Measurements from ENCODE around the gene SCAPER. TPM values are rescaled to one million over a fixed set of nuclear protein-coding genes. Genes with fewer than 3 reads are reported as not detected.

SCAPER gene
- total and polyA plus RNA-seq, 8 donors, result 3.0 to 23.8 (median 14.2) TPM

DNA sequence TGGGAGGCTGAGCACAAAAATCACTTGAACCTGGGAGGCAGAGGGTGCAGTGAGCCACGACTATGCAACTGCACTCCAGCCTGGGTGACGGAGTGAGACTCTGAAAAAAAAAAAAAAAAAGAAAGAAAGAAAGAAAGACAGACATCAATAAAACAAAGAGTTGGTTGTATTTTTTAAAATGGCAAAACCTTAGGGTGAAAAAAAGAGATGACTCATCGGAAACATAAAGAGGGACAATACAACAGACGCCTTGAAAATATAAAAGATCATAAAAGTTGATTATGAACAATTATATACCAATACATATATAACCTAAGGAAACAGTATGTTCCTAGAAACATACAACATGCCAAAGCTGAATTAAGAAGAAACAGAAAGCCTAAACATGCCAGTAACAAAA lies 92.8 kb downstream of the SCAPER start:
- 95 to 96% methylated on average over 4 of the region's 4 CpGs for WGBS, 2 donors
- Histone ChIP-seq H3K4me1 (no peaks in the 10 kb centered on the region), H3K4me3 (no peak overlapping the region), H3K9me3 (no peaks in the 10 kb centered on the region), H3K36me3 (no peaks in the 10 kb centered on the region), H3K27ac (no peak overlapping the region), H3K27me3 (no peaks in the 10 kb centered on the region)
- TF ChIP-seq, protein P1, sequence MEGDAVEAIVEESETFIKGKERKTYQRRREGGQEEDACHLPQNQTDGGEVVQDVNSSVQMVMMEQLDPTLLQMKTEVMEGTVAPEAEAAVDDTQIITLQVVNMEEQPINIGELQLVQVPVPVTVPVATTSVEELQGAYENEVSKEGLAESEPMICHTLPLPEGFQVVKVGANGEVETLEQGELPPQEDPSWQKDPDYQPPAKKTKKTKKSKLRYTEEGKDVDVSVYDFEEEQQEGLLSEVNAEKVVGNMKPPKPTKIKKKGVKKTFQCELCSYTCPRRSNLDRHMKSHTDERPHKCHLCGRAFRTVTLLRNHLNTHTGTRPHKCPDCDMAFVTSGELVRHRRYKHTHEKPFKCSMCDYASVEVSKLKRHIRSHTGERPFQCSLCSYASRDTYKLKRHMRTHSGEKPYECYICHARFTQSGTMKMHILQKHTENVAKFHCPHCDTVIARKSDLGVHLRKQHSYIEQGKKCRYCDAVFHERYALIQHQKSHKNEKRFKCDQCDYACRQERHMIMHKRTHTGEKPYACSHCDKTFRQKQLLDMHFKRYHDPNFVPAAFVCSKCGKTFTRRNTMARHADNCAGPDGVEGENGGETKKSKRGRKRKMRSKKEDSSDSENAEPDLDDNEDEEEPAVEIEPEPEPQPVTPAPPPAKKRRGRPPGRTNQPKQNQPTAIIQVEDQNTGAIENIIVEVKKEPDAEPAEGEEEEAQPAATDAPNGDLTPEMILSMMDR (IDR thresholded peaks at IDR 0.05), result no peak
- no peak for ATAC-seq
- intact Hi-C loops (cut with DNase I), result no loop called here
- DNase-seq, result no peak
- FAIRE-seq, result no peak

DNA sequence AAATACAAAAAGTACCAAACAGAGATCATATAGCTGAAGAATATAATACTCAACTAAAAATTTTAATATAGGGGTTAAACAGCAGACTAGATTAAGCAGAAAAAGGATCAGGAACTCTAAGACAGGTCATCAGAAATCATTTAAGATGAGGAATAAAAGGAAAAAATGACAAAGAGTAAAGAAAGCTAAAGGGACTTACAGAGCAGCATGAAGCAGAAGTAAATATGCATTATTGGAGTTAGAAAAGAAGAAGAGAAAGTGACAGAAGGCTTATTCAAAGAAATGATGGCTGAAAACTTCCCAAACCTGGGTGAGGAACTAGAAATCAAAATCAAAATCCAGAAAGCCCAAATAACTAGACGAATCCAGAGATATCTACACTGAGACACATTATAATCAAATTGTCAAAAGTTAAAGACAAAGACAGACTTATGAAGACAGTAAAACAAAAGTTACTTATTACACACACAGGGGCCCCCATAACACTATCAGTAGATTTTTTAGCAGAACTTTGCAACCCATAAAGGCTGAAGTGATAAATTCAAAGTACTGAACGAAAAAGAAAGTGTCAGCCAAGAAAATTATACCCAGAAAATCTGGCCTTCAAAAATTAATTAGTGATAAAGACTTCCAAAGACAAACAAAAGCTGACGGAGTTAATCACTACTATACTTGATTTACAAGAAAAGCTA lies 95.6 kb downstream of the SCAPER start:
- Histone ChIP-seq H3K4me1 (no peaks in the 10 kb centered on the region), H3K4me3 (no peak overlapping the region), H3K27me3 (no peaks in the 10 kb centered on the region), H3K27ac (no peak overlapping the region), H3K9me3 (no peaks in the 10 kb centered on the region), H3K36me3 (no peaks in the 10 kb centered on the region)
- no peak for FAIRE-seq
- intact Hi-C loops (cut with DNase I), result no loop called here
- 82 to 83% methylated on average over 3 of the region's 3 CpGs for WGBS, 2 donors
- ATAC-seq, result no peak
- DNase-seq, result no peak
- TF ChIP-seq, protein P1 (IDR thresholded peaks at IDR 0.05), result no peak

- DNase-seq (no peak), FAIRE-seq (no peak), ATAC-seq (no peak)
- no peak overlapping the region for H3K27ac ChIP-seq
- intact Hi-C loops (cut with DNase I), result no loop called here
- H3K9me3 ChIP-seq, result no peaks in the 10 kb centered on the region
- no peaks in the 10 kb centered on the region for H3K27me3 ChIP-seq
- peaks cover 0 to 15% (median 0%) of the 10 kb centered on the region in 3 donors for H3K36me3 ChIP-seq
- WGBS, 2 donors, result 78 to 80% methylated on average over 1 of the region's 1 CpG
- H3K4me3 ChIP-seq, result no peak overlapping the region
- TF ChIP-seq, protein P1 (IDR thresholded peaks at IDR 0.05), result no peak
- H3K4me1 ChIP-seq, result no peaks in the 10 kb centered on the region
Measured at GRCh38 chr15:76803049-76803571, 102.0 kb downstream of the SCAPER start.

DNA sequence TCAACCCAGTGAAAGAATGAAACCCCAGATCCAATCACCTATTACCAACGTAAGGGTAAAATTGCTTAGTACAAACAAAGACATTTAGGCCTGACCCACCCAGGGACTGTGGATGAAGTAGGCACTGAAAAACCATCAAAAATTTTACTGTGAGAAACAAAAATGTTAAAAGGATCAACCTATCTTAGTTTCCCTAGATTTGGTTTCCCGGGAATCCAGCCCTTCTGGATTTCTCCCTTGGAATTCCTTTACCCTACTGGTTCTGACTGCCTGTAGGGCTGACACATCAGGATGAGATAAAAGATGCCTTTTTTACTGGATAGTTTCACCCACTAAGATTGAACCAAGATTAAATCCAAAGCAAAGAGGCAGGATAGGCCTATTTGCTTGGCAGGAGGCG lies 102.7 kb downstream of the SCAPER start:
- Histone ChIP-seq H3K4me3 (no peak overlapping the region), H3K36me3 (peaks cover 0 to 15% (median 0%) of the 10 kb centered on the region in 3 donors), H3K27me3 (no peaks in the 10 kb centered on the region), H3K9me3 (no peaks in the 10 kb centered on the region), H3K27ac (no peak overlapping the region), H3K4me1 (no peaks in the 10 kb centered on the region)
- ATAC-seq, result no peak
- TF ChIP-seq, protein P1 (IDR thresholded peaks at IDR 0.05), result no peak
- intact Hi-C loops (cut with DNase I), result no loop called here
- FAIRE-seq, result no peak
- no peak for DNase-seq
- WGBS, 2 donors, result 97% methylated on average over 3 of the region's 3 CpGs

DNA sequence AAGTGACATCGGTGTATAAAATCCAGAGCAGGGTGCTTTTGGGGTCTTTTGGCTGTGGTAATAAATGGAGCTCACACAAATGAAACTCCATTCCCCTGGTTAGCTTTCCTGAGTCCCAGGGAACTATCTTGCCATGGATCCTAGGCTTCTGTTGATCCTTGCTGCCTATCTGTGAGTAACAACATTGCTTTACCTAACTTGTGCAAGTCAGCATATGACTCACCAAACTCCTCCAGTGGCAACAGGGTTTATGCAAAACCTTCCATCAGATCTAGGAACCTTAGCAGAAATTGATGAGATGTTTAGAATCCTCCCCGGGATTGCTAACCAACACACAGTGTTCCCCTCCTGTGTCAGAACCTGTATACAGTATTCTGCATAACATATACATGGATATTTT lies 105.4 kb downstream of the SCAPER start:
- H3K9me3 ChIP-seq, result no peaks in the 10 kb centered on the region
- H3K4me1 ChIP-seq, result no peaks in the 10 kb centered on the region
- TF ChIP-seq, protein P1 (IDR thresholded peaks at IDR 0.05), result no peak
- DNase-seq (no peak), ATAC-seq (no peak), FAIRE-seq (no peak)
- H3K27ac ChIP-seq, result no peak overlapping the region
- intact Hi-C loops (cut with DNase I), result no loop called here
- peaks cover 0 to 15% (median 0%) of the 10 kb centered on the region in 3 donors for H3K36me3 ChIP-seq
- WGBS, 2 donors, result 98 to 100% methylated on average over 2 of the region's 2 CpGs
- no peaks in the 10 kb centered on the region for H3K27me3 ChIP-seq
- H3K4me3 ChIP-seq, result no peak overlapping the region
